ENCODE data around the gene ITSN1. TPM values are rescaled to one million over a fixed set of nuclear protein-coding genes. Genes with fewer than 3 reads are reported as not detected.
A peak's percentile ranks its signal among the peaks of the same experiment; 100 is the strongest.
"Not testable (repeated sequence)": the region's sequence is repeated elsewhere in the genome, so short reads cannot be mapped to it uniquely, and the experiment has no call there.

ITSN1 gene
- total RNA-seq, 1 experiment from 2014 or later, result 53.0 TPM

DNA sequence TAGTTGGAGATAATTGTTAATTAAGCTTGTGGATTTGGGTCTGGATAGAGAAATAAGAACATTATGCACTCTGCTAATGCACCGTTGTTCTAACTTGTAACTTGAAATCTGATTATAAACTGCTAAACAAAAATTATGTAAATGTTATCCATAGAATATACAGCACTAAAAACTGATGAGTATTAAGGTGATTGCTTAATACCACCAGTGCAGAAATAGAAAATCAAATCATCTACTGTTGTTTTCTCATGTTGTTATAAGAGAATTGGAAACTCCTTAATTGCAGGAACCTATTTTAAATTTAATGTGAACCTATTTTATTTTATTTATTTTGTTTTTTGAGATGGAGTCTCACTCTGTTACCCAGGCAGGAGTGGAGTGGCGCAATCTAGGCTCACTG is 125.7 kb downstream of the ITSN1 start:
- no peak for DNase-seq (ENCODE audit: low spot score)

DNA sequence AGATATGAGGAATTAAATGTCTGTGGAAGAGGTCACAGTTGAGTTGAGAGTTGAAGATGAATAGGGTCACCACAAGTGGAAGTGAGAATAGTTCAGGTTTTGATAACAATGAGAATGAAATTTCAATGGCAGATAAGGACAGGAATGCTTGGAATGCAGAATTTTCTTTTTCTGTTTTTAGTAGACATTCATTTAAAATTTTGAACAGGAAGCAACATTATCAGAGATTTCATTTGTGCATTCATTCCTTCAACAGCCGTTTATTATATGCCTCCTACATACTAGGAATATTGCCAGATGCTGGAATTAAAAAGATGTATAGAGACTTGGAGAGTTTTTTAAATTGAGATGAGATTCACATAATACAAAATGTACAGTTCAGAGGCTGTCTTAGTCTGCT is 126.8 kb downstream of the ITSN1 start:
- peak; percentile 45 for DNase-seq (ENCODE audit: low spot score)

DNA sequence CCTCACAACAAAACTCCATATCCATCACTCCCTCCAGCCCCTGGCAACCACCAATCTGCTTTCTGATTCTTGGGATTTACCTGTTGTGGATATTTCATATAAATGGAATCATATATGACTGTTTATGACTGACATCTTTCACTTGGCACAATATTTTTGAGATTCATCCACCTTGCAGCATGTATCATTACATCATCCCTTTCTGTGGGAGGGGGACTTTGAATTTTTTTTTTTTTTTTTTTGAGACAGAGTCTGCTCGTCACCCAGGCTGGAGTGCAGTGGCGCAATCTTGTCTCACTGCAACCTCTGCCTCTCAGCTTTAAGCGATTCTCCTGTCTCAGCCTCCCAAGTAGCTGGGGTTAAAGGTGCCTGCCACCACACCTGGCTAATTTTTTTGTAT is 128.2 kb downstream of the ITSN1 start:
- no peak for DNase-seq (ENCODE audit: low spot score)

DNA sequence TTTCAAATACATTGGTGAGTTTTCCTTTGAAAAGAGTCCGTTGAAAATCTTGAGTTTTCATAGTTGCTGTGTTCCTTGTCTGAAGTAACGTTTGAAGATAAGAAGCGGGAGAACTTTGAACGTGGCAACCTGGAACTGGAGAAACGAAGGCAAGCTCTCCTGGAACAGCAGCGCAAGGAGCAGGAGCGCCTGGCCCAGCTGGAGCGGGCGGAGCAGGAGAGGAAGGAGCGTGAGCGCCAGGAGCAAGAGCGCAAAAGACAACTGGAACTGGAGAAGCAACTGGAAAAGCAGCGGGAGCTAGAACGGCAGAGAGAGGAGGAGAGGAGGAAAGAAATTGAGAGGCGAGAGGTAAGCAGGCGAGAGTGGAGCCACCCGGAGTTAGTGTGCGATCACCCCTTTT is 129.7 kb downstream of the ITSN1 start:
- no peak for DNase-seq (ENCODE audit: low spot score)

DNA sequence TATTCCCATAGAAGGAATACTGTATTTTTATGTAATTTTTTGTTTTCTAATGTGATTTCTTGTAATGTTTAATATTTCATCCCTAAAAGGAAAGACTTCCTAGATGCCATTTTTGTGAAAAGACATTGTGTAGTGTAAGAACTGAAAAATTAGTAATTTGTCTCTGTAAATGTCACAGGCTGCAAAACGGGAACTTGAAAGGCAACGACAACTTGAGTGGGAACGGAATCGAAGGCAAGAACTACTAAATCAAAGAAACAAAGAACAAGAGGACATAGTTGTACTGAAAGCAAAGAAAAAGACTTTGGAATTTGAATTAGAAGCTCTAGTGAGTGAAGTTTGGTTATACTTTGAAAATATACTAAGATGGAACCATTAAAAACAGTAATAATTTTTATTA is 132.2 kb downstream of the ITSN1 start:
- DNase-seq (ENCODE audit: low spot score), result no peak

DNA sequence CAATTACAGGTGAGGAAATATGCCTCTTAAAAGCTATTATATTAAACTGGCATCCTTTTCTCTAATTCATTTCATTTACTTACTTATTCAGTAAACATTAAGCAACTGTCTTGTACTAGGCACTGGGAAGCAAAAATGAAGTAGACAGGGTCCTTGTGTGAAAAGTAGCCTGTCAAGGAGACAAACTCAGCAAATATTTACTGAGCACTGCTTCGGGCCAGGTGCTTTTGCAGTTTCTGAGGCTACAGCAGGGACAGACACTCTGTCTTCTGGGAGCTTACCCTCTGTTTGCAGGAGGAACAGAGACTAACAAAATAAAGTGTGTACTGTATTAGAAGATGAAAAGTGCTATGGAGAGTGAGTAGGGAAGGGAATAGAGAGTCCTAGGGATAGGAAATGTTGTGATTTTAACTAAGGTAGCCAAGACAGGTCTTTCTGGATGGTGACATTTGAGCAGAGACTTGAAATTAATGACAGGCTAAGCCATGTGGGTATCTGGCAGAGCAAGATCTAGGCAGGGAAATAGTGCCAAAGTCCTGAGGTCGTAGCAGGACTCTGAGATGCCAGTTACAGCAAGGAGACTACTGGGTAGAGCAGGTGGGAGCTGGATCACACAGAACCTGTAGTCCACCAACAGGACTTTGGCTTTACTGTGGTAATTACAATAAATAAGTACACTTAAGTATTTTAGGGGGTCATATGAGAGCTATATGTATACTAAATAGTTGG is 133.0 kb downstream of the ITSN1 start:
- no peak for DNase-seq (ENCODE audit: low spot score)

DNA sequence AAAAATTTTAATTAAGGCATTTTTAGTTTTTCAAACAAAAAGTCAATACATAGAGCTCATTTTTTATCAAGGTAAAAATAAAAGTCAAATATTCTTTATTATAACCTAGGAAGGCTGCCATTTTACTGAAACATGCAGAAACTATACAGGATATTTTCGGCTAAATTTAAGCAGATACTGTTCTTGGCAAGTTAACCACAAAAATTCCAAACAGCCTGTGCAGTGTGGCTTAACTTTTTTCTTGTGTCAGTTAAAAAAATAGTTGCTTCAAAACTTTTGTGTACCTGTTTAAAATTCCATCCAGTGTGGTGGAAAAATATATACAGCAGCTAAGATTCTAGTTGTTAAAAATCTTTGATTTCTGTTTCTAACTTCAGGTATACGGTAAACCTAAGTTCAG is 138.3 kb downstream of the ITSN1 start:
- DNase-seq (ENCODE audit: low spot score), result peak; percentile 26

DNA sequence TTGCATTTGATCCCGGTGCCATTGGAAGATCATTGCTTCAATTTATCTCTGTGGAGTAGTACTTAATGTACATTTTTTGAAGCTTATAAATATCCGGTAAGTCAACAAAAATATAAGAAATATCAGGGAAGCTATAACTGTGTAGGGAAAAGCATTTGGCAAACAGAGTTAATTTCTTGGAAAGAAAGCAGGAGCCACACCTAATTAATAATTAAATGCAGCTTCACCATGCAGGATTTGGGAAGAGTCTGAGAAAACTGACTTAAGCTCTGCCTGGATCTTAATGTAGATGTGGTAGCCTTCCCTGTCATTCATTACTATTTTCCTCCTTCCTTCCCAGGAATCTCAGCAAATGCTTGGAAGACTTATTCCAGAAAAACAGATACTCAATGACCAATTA is 138.8 kb downstream of the ITSN1 start:
- DNase-seq (ENCODE audit: low spot score), result no peak

DNA sequence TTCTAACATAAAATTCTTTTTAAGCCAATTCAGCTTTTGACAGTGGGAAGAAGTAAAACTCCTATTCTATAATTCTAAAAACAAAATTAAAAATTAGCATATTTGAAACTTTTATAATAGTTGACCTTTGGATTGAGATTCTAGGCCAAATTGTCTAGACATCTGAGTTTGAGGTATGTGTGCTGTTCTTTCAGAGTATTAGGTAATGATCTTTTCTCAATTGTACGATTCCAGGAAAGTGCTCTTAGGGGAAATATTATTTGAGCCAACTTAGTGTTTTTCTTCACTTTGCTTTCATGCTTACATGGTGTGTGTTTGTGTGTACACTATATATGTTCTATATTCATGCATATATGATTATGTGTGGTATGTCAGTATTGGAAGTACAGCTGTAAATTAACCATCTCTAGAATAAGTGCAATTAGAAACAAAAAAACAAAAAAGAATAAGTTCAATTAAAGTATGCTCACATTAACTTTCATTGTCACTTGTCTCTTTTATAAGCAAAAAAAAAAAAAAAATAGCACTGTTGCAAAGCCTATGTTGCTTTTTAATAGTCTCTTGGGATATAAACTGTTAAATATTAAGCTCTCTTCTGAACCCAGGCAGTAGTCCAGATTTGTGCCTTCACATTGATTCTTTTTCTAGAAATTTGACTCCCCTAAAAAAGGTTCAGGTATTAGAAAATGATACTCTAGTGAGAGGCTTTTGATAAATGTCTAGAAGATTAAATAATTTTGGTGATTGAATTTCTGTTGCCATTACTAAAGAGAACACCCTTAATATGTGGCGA is 141.1 kb downstream of the ITSN1 start:
- no peak for DNase-seq (ENCODE audit: low spot score)

DNA sequence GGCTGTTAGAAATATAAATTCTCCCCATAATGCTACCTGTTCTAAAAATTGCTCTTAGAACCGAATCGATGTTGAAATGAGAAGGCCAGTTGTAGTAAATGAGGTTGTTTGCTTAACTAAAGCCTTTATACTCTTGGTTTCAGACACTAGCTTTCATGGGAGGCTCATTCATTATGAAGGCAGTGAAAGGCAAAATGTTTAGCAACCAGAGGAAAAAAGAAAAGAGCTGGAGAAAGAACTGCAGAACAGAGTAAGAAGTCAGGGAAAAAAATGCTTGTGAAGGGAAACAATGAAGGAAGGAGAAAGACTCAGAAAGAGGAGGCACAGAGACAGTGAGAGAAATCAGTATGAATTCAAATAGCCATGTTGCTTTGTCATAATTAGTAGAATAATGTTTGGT is 145.1 kb downstream of the ITSN1 start:
- DNase-seq (ENCODE audit: low spot score), result no peak

DNA sequence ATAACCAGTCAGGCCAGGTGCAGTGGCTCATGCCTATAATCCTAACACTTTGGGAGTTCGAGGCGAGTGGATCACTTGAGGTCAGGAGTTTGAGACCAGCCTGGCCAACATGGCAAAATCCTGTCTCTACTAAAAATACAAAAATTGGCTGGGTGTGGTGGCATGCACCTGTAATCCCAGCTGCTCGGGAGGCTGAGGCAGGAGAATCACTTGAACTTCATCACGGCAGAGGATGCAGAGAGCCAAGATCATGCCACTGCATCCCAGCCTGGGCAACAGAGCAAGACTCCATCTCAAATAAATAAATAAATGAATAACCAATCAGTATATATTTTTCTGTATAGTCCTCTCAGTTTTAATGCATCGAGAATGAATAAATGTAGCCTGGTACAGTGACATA is 146.1 kb downstream of the ITSN1 start:
- not testable (repeated sequence) for DNase-seq (ENCODE audit: low spot score)

DNA sequence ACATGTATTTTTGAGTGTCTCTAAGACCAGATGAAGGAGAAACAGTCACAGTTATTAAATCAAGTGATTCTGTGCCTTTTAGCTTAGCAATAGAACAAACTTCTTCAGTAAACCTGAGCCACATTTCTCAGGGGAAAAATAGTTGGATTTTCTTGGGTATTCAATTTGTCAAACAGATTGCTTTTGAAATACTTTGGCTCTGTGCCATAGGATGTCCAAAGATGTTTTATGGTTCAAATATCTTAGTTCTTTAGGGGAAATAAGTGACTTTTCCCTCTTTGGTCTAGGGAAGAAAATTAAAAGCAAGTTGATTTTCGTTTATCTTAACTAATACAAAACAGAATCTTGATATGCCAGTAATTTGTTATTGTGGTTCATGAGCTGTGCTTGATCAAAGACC is 147.4 kb downstream of the ITSN1 start:
- DNase-seq (ENCODE audit: low spot score), result no peak

DNA sequence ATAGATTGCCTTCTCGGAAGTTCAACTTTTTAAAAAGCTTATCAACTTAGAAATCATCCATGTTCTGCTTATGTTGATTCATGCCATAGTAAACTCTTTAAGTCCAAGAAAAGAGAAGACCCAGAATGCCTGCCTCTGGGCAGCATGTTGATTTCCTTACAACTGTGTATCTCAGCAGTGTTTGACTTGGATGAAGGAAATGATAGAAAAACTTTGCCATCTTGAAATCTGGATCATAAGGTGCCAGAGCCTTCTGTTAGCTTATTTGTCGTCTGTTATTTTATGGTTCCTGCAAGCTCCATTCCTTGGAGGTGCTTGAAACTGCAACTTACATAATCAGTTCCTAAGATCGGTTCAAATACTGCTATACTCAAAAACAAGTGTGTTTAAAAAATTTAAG is 148.8 kb downstream of the ITSN1 start:
- no peak for DNase-seq (ENCODE audit: low spot score)

DNA sequence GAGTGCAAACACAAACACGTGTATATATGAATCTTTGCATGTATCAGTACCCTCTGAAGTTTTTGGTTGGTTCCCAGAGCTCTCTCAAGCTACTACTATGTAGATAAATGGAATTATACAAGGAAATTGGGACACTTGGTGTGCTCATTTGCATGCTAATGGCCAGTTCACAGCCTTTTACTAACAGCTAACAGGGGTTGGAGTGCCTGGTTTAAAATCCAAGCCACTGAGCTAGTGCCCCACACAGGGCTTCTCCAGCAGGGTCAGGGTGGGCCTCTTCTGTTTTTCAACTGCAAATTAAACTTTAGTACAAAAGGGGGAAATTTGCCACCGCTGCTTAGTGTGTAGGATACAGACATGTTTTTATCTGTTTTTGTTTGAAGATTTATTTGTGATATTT is 152.3 kb downstream of the ITSN1 start:
- DNase-seq (ENCODE audit: low spot score), result no peak

DNA sequence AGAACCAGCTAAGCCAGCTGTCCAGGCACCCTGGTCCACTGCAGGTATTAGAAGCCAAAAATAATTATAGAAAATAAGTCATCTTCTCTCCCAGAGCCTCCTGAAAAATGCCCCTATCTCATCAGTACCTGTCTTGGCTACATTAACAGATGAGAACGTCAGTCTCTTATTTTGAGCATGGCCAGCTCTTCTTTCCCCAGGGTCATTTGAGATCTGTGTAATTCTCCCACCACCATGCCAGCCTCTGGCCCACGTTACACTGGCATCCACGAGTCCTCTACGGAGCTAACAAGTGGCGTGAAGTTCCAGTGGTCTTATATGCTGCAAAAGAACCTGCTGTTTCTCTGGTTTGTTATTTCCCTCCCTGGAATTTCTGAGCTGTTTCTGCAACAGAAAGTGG is 155.3 kb downstream of the ITSN1 start:
- DNase-seq (ENCODE audit: low spot score), result no peak

DNA sequence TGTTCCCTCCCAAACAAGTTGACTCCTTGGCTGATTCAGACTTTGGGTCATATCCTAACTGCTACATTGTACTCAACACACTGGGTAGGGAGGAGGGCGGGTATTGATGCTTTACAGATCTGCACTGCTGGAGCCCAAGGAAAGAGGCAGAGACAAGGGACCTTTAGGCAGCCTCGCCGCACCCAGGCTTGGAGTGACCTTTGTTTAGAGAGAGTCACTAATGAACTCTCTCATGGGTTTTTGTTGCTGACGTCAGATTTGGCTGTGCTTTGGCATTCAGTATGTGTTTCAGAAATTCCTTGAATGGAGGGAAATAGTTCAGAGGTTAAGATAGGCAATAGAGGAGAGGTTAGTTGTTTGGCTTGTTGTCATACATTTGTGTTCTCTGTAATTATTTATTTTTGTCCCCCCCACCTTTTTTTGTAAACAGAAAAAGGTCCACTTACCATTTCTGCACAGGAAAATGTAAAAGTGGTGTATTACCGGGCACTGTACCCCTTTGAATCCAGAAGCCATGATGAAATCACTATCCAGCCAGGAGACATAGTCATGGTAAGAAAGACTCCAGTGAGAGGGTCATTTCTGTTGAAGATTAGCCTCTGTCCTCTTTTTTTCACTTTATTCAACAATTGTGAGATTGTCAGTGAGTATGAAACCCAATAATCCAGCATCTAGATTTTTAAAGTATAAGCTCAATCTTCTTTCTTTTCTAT is 157.2 kb downstream of the ITSN1 start:
- DNase-seq (ENCODE audit: low spot score), result no peak

DNA sequence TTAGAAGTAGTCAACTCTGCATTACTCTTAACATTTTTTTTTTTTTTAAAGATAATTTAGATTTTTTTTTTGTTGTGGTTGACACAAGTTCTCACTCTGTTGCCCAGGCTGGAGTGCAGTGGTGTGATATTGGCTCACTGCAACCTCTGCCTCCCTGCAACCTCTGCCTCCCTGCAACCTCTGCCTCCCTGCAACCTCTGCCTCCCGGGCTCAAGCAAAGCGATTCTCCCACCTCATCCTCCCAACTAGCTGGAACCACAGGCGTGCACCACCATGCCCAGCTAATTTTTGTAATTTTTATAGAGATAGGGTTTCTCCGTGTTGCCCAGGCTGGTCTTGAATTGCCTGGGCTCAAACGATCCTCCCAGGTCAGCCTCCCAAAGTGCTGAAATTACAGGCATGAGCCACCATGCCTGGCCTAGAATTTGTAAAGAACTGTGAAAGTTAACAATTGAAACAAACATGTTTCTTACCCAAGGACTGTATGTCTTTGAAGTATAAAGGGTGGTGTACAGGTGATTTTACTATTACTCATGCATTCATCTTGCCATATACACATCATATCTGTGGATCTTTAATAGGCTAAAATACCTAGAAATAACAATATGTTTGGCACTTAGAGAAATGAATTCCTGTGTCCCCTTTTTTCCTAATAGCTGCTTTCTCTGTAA is 158.6 kb downstream of the ITSN1 start:
- DNase-seq (ENCODE audit: low spot score), result no peak

DNA sequence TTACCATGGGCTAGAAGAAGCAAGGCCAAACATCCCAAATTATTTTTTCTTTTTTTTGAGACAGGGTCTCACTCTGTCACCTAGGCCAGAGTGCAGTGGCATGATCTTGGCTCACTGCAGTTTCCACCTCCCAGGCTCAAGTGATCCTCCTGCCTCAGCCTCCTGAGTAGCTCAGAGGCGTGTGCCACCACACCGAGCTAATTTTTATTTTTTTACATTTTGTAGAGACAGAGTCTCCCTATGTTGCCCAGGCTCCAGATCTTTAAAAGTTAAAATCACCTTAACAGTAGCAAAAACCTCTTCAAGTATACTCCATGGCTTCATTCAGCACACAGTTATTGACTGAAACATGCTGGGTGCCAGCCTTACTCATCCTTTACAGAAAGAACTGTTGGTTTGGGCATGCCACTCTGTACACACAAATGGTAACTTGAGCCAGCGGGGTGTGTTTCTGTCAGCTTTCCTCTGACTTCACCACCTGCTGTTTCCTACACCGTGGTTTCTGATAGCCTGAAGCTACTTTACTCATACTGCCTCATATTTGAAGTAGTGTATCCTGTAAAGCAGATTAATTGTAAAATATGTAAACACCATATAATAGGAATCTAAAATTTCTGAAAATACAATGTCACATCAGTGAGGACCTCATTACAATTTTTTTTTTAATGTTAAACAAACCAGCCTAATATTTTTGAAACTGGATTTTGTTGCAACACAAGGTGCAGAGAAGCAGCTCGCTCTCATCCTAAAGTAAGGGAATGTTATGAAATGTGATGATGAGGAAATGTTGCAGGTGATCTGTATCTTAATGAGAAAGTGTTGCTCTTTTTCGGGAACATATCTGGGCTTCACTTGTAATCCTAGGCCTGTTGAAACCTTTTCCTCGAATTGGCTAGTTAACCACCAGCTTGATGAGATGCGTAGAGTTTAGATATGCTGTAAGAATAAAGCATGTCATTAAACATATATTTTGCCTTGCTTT is 159.4 kb downstream of the ITSN1 start:
- peak; percentile 92 for DNase-seq (ENCODE audit: low spot score)

DNA sequence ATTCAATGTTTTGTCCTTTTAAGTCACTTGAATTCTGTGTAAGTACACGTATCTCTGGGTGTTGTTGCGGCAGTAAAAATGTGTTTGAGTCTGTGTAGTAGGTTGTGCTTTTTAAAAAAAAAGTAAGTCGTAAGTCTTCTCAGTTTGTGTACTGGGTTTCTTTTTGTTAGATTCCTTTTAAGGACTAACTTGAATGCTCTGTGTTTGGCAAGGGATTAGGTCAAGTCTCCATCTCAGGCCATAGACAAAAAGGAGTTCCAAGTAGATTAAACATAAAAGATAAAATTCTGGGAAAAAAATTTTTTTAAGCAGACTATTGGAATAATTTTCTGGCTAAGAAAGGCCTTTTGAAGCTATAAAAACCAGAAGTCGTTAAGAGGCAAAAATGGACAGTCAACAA is 160.2 kb downstream of the ITSN1 start:
- no peak for DNase-seq (ENCODE audit: low spot score)

DNA sequence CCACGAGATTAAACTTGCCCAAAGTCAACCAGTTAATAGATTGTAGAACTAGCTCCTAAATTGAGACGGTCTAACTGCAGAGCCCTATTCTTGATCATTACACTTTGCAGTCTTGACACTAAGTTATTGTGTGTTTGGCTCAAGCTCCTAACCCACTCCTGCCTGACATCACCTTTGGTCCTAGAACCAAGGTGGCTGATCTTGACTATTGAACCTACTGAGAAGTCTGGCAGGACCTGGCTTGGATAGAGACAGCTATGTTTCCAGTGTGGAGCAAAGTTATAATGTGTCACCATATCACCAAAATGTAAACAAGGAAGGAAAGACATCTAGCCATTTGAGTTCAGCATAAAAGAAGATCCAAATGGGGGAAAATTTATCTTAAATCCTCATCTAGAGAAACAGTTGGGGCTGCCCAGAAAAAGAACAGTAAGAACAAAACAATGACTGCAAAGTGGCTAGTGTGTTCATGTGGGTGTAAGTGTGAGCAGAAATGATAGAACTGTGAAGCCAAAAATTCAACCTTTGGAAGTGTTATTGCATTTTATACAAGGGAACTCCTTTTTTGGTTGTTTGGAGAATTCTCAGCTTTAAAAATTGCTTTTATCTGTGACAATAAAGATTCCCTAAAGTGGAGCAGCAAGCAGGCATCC is 166.5 kb downstream of the ITSN1 start:
- no peak for DNase-seq (ENCODE audit: low spot score)

DNA sequence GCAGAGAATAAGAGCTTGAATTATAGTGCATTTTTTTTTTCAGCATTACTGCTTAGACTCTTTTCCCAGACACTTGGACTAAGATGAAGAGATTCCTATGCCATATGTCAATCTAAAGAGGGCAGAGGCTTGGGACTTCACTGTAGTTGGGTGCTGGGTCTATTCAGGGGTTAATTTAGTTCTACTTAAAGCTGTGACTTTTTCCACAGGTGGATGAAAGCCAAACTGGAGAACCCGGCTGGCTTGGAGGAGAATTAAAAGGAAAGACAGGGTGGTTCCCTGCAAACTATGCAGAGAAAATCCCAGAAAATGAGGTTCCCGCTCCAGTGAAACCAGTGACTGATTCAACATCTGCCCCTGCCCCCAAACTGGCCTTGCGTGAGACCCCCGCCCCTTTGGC is 168.5 kb downstream of the ITSN1 start:
- no peak for DNase-seq (ENCODE audit: low spot score)
